ES-I3 (cell line): Measurements from ENCODE around the gene DOCK8.

ENCODE experiments used
- H3K36me3 ChIP-seq: 2 replicates; pipeline ENCODE4 v1.6.1; 2013; ENCODE audit warnings: mild to moderate bottlenecking, low read length, control low read depth, moderate library complexity; ENCODE audit not compliant: insufficient read depth
- H3K4me1 ChIP-seq: 2 replicates; pipeline ENCODE4 v1.6.1; 2013; ENCODE audit warnings: mild to moderate bottlenecking, control low read depth, low read length; ENCODE audit not compliant: insufficient read depth
- H3K9ac ChIP-seq: 2 replicates; pipeline ENCODE4 v1.6.1; 2013; ENCODE audit warnings: low read depth, mild to moderate bottlenecking, low read length, moderate library complexity
- H3K9me3 ChIP-seq: 2 replicates; pipeline ENCODE4 v1.6.1; 2013; ENCODE audit warnings: mild to moderate bottlenecking, low read length, moderate library complexity; ENCODE audit not compliant: control insufficient read depth, insufficient read depth

DOCK8 gene

GRCh38 chr9:297104-297972 is 82.7 kb downstream of the DOCK8 start:
- H3K36me3 ChIP-seq = no peaks in the 10 kb centered on the region
- no peak overlapping the region for H3K9ac ChIP-seq
- no peaks in the 10 kb centered on the region for H3K4me1 ChIP-seq
- no peaks in the 10 kb centered on the region for H3K9me3 ChIP-seq

GRCh38 chr9:303502-303901 is 88.8 kb downstream of the DOCK8 start:
- no peak overlapping the region for H3K9ac ChIP-seq
- H3K36me3 ChIP-seq = no peaks in the 10 kb centered on the region
- no peaks in the 10 kb centered on the region for H3K9me3 ChIP-seq
- H3K4me1 ChIP-seq = no peaks in the 10 kb centered on the region; the same call in 1 of the 2 replicates

- Histone ChIP-seq H3K9ac (no peak overlapping the region; the same call in 1 of the 2 replicates), H3K36me3 (no peaks in the 10 kb centered on the region), H3K4me1 (no peaks in the 10 kb centered on the region; the same call in 1 of the 2 replicates), H3K9me3 (no peaks in the 10 kb centered on the region)
Observed at GRCh38 chr9:304106-304505, 89.4 kb downstream of the DOCK8 start.

- H3K9me3 ChIP-seq = no peaks in the 10 kb centered on the region
- H3K9ac ChIP-seq = no peak overlapping the region; the same call in 1 of the 2 replicates
- no peaks in the 10 kb centered on the region for H3K36me3 ChIP-seq
- H3K4me1 ChIP-seq = no peaks in the 10 kb centered on the region; the same call in 1 of the 2 replicates
Observed at GRCh38 chr9:304519-305185, 90.0 kb downstream of the DOCK8 start.

- H3K9me3 ChIP-seq = no peaks in the 10 kb centered on the region
- no peaks in the 10 kb centered on the region for H3K36me3 ChIP-seq
- H3K9ac ChIP-seq = no peak overlapping the region
- H3K4me1 ChIP-seq = no peaks in the 10 kb centered on the region; the same call in 1 of the 2 replicates
Observed at GRCh38 chr9:306907-307306, 92.2 kb downstream of the DOCK8 start.

- no peak overlapping the region for H3K9ac ChIP-seq
- H3K4me1 ChIP-seq = no peaks in the 10 kb centered on the region
- H3K9me3 ChIP-seq = no peaks in the 10 kb centered on the region
- H3K36me3 ChIP-seq = no peaks in the 10 kb centered on the region
Observed at GRCh38 chr9:311841-312240, 97.2 kb downstream of the DOCK8 start.

GRCh38 chr9:312596-313320 is 98.1 kb downstream of the DOCK8 start:
- Histone ChIP-seq H3K4me1 (no peaks in the 10 kb centered on the region), H3K36me3 (no peaks in the 10 kb centered on the region)

GRCh38 chr9:316382-316965 is 101.8 kb downstream of the DOCK8 start:
- Histone ChIP-seq H3K4me1 (no peaks in the 10 kb centered on the region), H3K36me3 (no peaks in the 10 kb centered on the region), H3K9me3 (no peaks in the 10 kb centered on the region), H3K9ac (no peak overlapping the region)

More at GRCh38 chr9:312596-313320, 98.1 kb downstream of the DOCK8 start:
- Histone ChIP-seq H3K9me3 (no peaks in the 10 kb centered on the region), H3K9ac (no peak overlapping the region)

GRCh38 chr9:318646-319045 is 104.0 kb downstream of the DOCK8 start:
- Histone ChIP-seq H3K36me3 (no peaks in the 10 kb centered on the region), H3K9ac (no peak overlapping the region), H3K4me1 (no peaks in the 10 kb centered on the region), H3K9me3 (no peaks in the 10 kb centered on the region)

- no peaks in the 10 kb centered on the region for H3K4me1 ChIP-seq
- no peaks in the 10 kb centered on the region for H3K36me3 ChIP-seq
- no peaks in the 10 kb centered on the region for H3K9me3 ChIP-seq
- no peak overlapping the region for H3K9ac ChIP-seq
Observed at GRCh38 chr9:324971-325370, 110.3 kb downstream of the DOCK8 start.

GRCh38 chr9:326667-327066 is 112.0 kb downstream of the DOCK8 start:
- Histone ChIP-seq H3K9ac (no peak overlapping the region), H3K36me3 (no peaks in the 10 kb centered on the region), H3K9me3 (no peaks in the 10 kb centered on the region), H3K4me1 (peaks cover 11% of the 10 kb centered on the region)

GRCh38 chr9:328453-328852 is 113.8 kb downstream of the DOCK8 start:
- no peaks in the 10 kb centered on the region for H3K36me3 ChIP-seq
- H3K4me1 ChIP-seq = peaks cover 12% of the 10 kb centered on the region
- H3K9ac ChIP-seq = no peak overlapping the region
- no peaks in the 10 kb centered on the region for H3K9me3 ChIP-seq

- peaks cover 12% of the 10 kb centered on the region for H3K4me1 ChIP-seq
- no peaks in the 10 kb centered on the region for H3K36me3 ChIP-seq
- H3K9me3 ChIP-seq = no peaks in the 10 kb centered on the region
- H3K9ac ChIP-seq = no peak overlapping the region
Observed at GRCh38 chr9:331197-331596, 116.5 kb downstream of the DOCK8 start.

GRCh38 chr9:335373-335772 is 120.7 kb downstream of the DOCK8 start:
- H3K4me1 ChIP-seq = peaks cover 11% of the 10 kb centered on the region
- no peak overlapping the region for H3K9ac ChIP-seq
- H3K9me3 ChIP-seq = no peaks in the 10 kb centered on the region
- no peaks in the 10 kb centered on the region for H3K36me3 ChIP-seq
